Astrocyte (in vitro differentiated cells and primary cell): Measurements from ENCODE around the gene RAB36. TPM values are rescaled to one million over a fixed set of nuclear protein-coding genes. Genes with fewer than 3 reads are reported as not detected.
A peak's percentile ranks its signal among the peaks of the same experiment; 100 is the strongest.

Experiments
- DNase-seq: peaks from one replicate; pipeline ENCODE4 v3.0.0-alpha.2; 2010; ENCODE audit warnings: low read depth
- FAIRE-seq: peaks from 2 replicates; lab custom pipeline; 2011; peaks lifted over from hg19 to GRCh38; lab: Jason Lieb, UNC
- H2AFZ ChIP-seq: 2 replicates; pipeline ENCODE4 v1.6.0; 2012; ENCODE audit warnings: low read depth, low read length, inconsistent platforms
- H3K27ac ChIP-seq: 2 replicates; pipeline ENCODE4 v1.5.1; 2011; ENCODE audit warnings: low read depth, low read length, inconsistent platforms
- H3K27me3 ChIP-seq: 2 replicates; pipeline ENCODE4 v1.6.0; 2011; ENCODE audit warnings: low read length, inconsistent platforms; ENCODE audit not compliant: insufficient read depth
- H3K36me3 ChIP-seq: 2 replicates; pipeline ENCODE4 v1.5.1; 2011; ENCODE audit warnings: low read length, inconsistent platforms; ENCODE audit not compliant: insufficient read depth
- H3K4me1 ChIP-seq: 2 replicates; pipeline ENCODE4 v1.5.1; 2011; ENCODE audit warnings: low read length, inconsistent platforms; ENCODE audit not compliant: insufficient read depth
- H3K4me2 ChIP-seq: 2 replicates; pipeline ENCODE4 v1.6.0; 2012; ENCODE audit warnings: low read length, inconsistent platforms
- H3K4me3 ChIP-seq: 2 replicates; pipeline ENCODE4 v1.5.1; 2011; ENCODE audit warnings: low read depth, mild to moderate bottlenecking, low read length, inconsistent platforms; ENCODE audit not compliant: insufficient read depth
- H3K79me2 ChIP-seq: 2 replicates; pipeline ENCODE4 v1.6.0; 2012; ENCODE audit warnings: mild to moderate bottlenecking, low read length, inconsistent platforms; ENCODE audit not compliant: insufficient read depth
- H3K9ac ChIP-seq: 2 replicates; pipeline ENCODE4 v1.6.0; 2012; ENCODE audit warnings: mild to moderate bottlenecking, low read length, inconsistent platforms
- H3K9me3 ChIP-seq: 2 replicates; pipeline ENCODE4 v1.5.1; 2012; ENCODE audit warnings: low read depth, mild to moderate bottlenecking, low read length, inconsistent platforms; ENCODE audit not compliant: insufficient read depth
- H4K20me1 ChIP-seq: 2 replicates; pipeline ENCODE4 v1.6.0; 2012; ENCODE audit warnings: low read length, inconsistent platforms; ENCODE audit not compliant: insufficient read depth
- H3K27ac Mint-ChIP-seq: one replicate; pipeline ENCODE4 v1.8.0; 2021; ENCODE audit warnings: mild to moderate bottlenecking, mixed read lengths; ENCODE audit not compliant: unreplicated experiment
- H3K27me3 Mint-ChIP-seq: one replicate; pipeline ENCODE4 v1.8.0; 2021; ENCODE audit warnings: low read depth, mixed read lengths; ENCODE audit not compliant: unreplicated experiment
- H3K36me3 Mint-ChIP-seq: one replicate; pipeline ENCODE4 v1.8.0; 2021; ENCODE audit warnings: low read depth, mixed read lengths; ENCODE audit not compliant: unreplicated experiment
- H3K4me1 Mint-ChIP-seq: one replicate; pipeline ENCODE4 v1.8.0; 2021; ENCODE audit warnings: low read depth, mixed read lengths; ENCODE audit not compliant: unreplicated experiment
- H3K4me3 Mint-ChIP-seq: one replicate; pipeline ENCODE4 v1.8.0; 2021; ENCODE audit warnings: mild to moderate bottlenecking, moderate library complexity, mixed read lengths; ENCODE audit not compliant: unreplicated experiment
- H3K9me3 Mint-ChIP-seq: one replicate; pipeline ENCODE4 v1.8.0; 2021; ENCODE audit warnings: mild to moderate bottlenecking, mixed read lengths; ENCODE audit not compliant: unreplicated experiment
- EZH2 ChIP-seq: IDR thresholded peaks from 2 replicates; pipeline ENCODE4 v1.6.1; 2012; ENCODE audit warnings: mild to moderate bottlenecking, low read length, inconsistent platforms; ENCODE audit not compliant: insufficient read depth
- total RNA-seq: library from RNA; stranded (reverse); gene quantifications from 2 replicates; pipeline ENCODE4 v1.2.1, GENCODE V29; 2021
- TF ChIP-seq, protein P1 (sequence below): IDR thresholded peaks from 2 replicates; pipeline ENCODE4 v1.5.1; 2011; ENCODE audit warnings: low read depth, mild to moderate bottlenecking, inconsistent platforms, low read length, moderate library complexity; ENCODE audit not compliant: insufficient read depth

Gene RAB36
- total RNA-seq, 1 donor from 2014 or later: 5.2 TPM

DNA sequence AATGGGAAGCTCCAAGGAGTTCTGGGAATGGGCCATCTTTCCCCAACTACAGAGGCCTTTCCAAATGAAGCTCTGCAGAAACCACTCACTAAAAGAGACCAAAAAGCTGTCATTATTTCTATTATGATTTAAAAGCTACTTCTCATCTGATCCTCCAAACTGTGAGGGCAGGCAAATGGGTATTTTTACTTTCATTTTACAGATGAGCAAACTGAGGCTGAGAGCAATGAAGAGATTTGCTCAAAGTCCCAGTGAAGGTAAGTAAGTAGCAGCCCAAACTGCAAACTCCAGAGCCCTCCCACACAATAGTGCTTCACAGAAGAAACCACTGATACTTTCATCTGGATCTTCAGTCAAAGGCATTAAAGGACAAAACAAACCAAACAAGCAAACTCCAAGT, 4.9 kb upstream of the RAB36 start:
- Mint-ChIP-seq H3K4me1 (peaks cover 6% of the 10 kb centered on the region), H3K4me3 (no peak overlapping the region), H3K9me3 (peaks cover 3% of the 10 kb centered on the region), H3K27ac (no peak overlapping the region), H3K36me3 (no peaks in the 10 kb centered on the region), H3K27me3 (no peaks in the 10 kb centered on the region)
- peaks cover 19% of the 10 kb centered on the region for H3K4me1 ChIP-seq
- H3K4me2 ChIP-seq: no peak overlapping the region
- H4K20me1 ChIP-seq: no peaks in the 10 kb centered on the region
- H3K36me3 ChIP-seq: no peaks in the 10 kb centered on the region
- H2AFZ ChIP-seq: no peak overlapping the region
- FAIRE-seq (no peak), DNase-seq (no peak)
- no peak overlapping the region for H3K4me3 ChIP-seq
- no peak for TF ChIP-seq EZH2
- TF ChIP-seq, protein P1, sequence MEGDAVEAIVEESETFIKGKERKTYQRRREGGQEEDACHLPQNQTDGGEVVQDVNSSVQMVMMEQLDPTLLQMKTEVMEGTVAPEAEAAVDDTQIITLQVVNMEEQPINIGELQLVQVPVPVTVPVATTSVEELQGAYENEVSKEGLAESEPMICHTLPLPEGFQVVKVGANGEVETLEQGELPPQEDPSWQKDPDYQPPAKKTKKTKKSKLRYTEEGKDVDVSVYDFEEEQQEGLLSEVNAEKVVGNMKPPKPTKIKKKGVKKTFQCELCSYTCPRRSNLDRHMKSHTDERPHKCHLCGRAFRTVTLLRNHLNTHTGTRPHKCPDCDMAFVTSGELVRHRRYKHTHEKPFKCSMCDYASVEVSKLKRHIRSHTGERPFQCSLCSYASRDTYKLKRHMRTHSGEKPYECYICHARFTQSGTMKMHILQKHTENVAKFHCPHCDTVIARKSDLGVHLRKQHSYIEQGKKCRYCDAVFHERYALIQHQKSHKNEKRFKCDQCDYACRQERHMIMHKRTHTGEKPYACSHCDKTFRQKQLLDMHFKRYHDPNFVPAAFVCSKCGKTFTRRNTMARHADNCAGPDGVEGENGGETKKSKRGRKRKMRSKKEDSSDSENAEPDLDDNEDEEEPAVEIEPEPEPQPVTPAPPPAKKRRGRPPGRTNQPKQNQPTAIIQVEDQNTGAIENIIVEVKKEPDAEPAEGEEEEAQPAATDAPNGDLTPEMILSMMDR: no peak
- H3K27me3 ChIP-seq: no peaks in the 10 kb centered on the region
- no peaks in the 10 kb centered on the region for H3K9me3 ChIP-seq
- H3K79me2 ChIP-seq: no peaks in the 10 kb centered on the region
- no peak overlapping the region for H3K9ac ChIP-seq
- H3K27ac ChIP-seq: no peak overlapping the region

DNA sequence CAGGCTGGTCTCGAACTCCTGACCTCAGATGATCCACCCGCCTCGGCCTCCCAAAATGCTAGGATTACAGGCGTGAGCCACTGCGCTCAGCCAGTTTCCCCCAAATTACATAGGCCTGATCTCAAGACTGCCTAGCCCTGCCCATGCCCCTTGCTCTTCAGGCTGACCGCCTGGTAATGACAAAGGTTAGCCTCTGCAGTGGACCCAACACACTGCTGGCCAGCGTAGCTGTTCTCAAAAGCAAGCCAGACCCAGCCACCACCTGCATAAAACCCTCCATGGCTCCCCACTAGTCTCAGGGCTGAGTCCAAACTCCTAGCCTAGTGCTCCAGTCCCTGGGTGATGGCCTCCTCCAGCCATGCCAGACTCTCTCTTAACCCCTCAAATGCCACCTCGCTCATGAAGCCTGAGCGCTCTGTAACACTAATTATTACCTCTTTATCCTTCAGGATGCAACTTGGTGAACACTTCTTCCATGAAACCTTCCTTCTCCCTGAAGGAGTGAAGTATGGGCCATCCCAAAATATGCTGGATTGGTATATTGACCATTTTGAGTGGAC, 2.7 kb upstream of the RAB36 start:
- no peaks in the 10 kb centered on the region for H3K27me3 ChIP-seq
- H3K27ac ChIP-seq: no peak overlapping the region
- no peak for FAIRE-seq
- H3K4me2 ChIP-seq: peak overlapping the region; percentile 89
- H3K9me3 ChIP-seq: no peaks in the 10 kb centered on the region
- peaks cover 3% of the 10 kb centered on the region for H3K9me3 Mint-ChIP-seq
- H3K9ac ChIP-seq: peak overlapping the region; percentile 67
- peaks cover 38% of the 10 kb centered on the region for H3K4me1 ChIP-seq
- H3K27me3 Mint-ChIP-seq: peaks cover under 1% of the 10 kb centered on the region
- H2AFZ ChIP-seq: no peak overlapping the region
- no peak for TF ChIP-seq EZH2
- TF ChIP-seq, protein P1: no peak
- H3K4me1 Mint-ChIP-seq: peaks cover 6% of the 10 kb centered on the region
- peaks cover 2% of the 10 kb centered on the region for H3K36me3 Mint-ChIP-seq
- H3K27ac Mint-ChIP-seq: peak overlapping the region; percentile 41
- no peak for DNase-seq
- H3K4me3 ChIP-seq: no peak overlapping the region
- H3K4me3 Mint-ChIP-seq: no peak overlapping the region
- H3K36me3 ChIP-seq: no peaks in the 10 kb centered on the region
- peaks cover 2% of the 10 kb centered on the region for H4K20me1 ChIP-seq
- peaks cover 2% of the 10 kb centered on the region for H3K79me2 ChIP-seq

DNA sequence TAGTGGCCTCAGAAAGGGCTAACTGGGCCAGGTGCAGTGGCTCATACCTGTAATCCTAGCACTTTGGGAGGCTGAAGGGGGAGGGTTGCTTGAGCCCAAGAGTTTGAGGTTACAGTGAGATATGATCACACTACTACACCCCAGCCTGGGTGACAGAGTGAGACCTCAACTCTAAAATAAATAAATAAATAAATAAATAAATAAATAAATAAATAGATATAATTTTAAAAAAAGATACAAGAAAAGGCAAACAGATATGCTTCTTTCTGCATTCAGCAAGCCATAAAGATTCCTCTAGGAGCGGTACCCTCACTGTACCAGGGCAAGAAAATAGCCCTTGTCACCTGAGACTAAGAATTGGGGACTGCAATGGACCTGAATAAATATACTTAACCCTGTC, 2.2 kb upstream of the RAB36 start:
- no peak overlapping the region for H3K27ac ChIP-seq
- no peak overlapping the region for H2AFZ ChIP-seq
- no peaks in the 10 kb centered on the region for H3K9me3 ChIP-seq
- no peak for DNase-seq
- H3K4me3 ChIP-seq: no peak overlapping the region
- Mint-ChIP-seq H3K4me3 (no peak overlapping the region), H3K9me3 (peaks cover 3% of the 10 kb centered on the region), H3K36me3 (peaks cover 3% of the 10 kb centered on the region), H3K4me1 (peaks cover 3% of the 10 kb centered on the region), H3K27me3 (peaks cover 2% of the 10 kb centered on the region), H3K27ac (no peak overlapping the region)
- H3K4me1 ChIP-seq: peaks cover 33% of the 10 kb centered on the region
- H3K36me3 ChIP-seq: no peaks in the 10 kb centered on the region
- no peaks in the 10 kb centered on the region for H3K27me3 ChIP-seq
- TF ChIP-seq, protein P1: no peak
- no peak for TF ChIP-seq EZH2
- no peak for FAIRE-seq
- H3K79me2 ChIP-seq: peaks cover 2% of the 10 kb centered on the region
- H4K20me1 ChIP-seq: peaks cover 4% of the 10 kb centered on the region
- no peak overlapping the region for H3K9ac ChIP-seq
- H3K4me2 ChIP-seq: no peak overlapping the region
